Muscle of leg (tissue), 11 donors: ENCODE results near the gene MAPK7. TPM values are rescaled to one million over a fixed set of nuclear protein-coding genes. Genes with fewer than 3 reads are reported as not detected.
A peak's percentile ranks its signal among the peaks of the same experiment; 100 is the strongest.
"Not testable (repeated sequence)": the region's sequence is repeated elsewhere in the genome, so short reads cannot be mapped to it uniquely, and the experiment has no call there.

Experiments used
- DNase-seq: peaks from one replicate; pipeline ENCODE4 v3.0.0; 2013
- H3K27ac ChIP-seq: one replicate; pipeline ENCODE4 v1.5.1; 2013; ENCODE audit warnings: mild to moderate bottlenecking, low read length, control low read depth
- H3K27me3 ChIP-seq: one replicate; pipeline ENCODE4 v1.6.1; 2013; ENCODE audit warnings: low read length; ENCODE audit not compliant: control insufficient read depth, insufficient read depth
- H3K36me3 ChIP-seq: one replicate; pipeline ENCODE4 v1.6.1; 2013; ENCODE audit warnings: low read length; ENCODE audit not compliant: control insufficient read depth, insufficient read depth
- H3K4me1 ChIP-seq: one replicate; pipeline ENCODE4 v1.6.1; 2013; ENCODE audit warnings: low read length; ENCODE audit not compliant: control insufficient read depth, insufficient read depth
- H3K4me3 ChIP-seq: one replicate; pipeline ENCODE4 v1.5.1; 2013; ENCODE audit warnings: low read length, control low read depth
- H3K9me3 ChIP-seq: replicated peaks from 2 replicates; pipeline ENCODE4 v1.6.1; 2013; ENCODE audit warnings: low read depth, low read length; ENCODE audit not compliant: control insufficient read depth
- WGBS: methylation state at CpG from one replicate; pipeline ENCODE4 v1.1.5; 2013; ENCODE audit warnings: missing lambda C conversion rate; ENCODE audit not compliant: insufficient coverage; 5-methylcytosine and 5-hydroxymethylcytosine counted together
- polyA plus RNA-seq, 8 donors: library from polyadenylated mRNA; unstranded; fragments of 120-200 nt; gene quantifications; one replicate each; pipeline versions ENCODE4 v1.2.1 to v1.2.3, GENCODE V29; 2013; ENCODE audit warnings: inconsistent platforms in 1 of 8, low replicate concordance in 1 of 8; ENCODE audit not compliant: insufficient read length in 8 of 8, insufficient read depth in 1 of 8
- total RNA-seq: library from RNA; stranded (reverse); fragments of 120-200 nt; gene quantifications from one replicate; pipeline ENCODE4 v1.2.4, GENCODE V29; 2013

The MAPK7 gene
- total and polyA plus RNA-seq, 9 donors, result 8.4 to 28.4 (median 25.1) TPM

GRCh38 chr17:19348806-19349205 lies 29.5 kb upstream of the MAPK7 start:
- no peaks in the 10 kb centered on the region for H3K27me3 ChIP-seq
- H3K27ac ChIP-seq, result no peak overlapping the region
- DNase-seq, result no peak
- peaks cover 22% of the 10 kb centered on the region for H3K4me1 ChIP-seq
- H3K4me3 ChIP-seq, result no peak overlapping the region
- H3K36me3 ChIP-seq, result peaks cover 3% of the 10 kb centered on the region
- no peaks in the 10 kb centered on the region for H3K9me3 ChIP-seq
- 97% methylated on average over 7 of the region's 9 CpGs for WGBS

- H3K27ac ChIP-seq, DNase-seq, H3K9me3 ChIP-seq, H3K4me1 ChIP-seq, H3K4me3 ChIP-seq, H3K27me3 ChIP-seq: not testable (repeated sequence)
- 95% methylated on average over 10 of the region's 11 CpGs for WGBS
- peaks cover 14% of the 10 kb centered on the region for H3K36me3 ChIP-seq
Measured at GRCh38 chr17:19353401-19353800, 24.9 kb upstream of the MAPK7 start.

GRCh38 chr17:19354748-19355147 lies 23.6 kb upstream of the MAPK7 start:
- Histone ChIP-seq H3K9me3 (no peaks in the 10 kb centered on the region), H3K27ac (no peak overlapping the region), H3K4me1 (no peaks in the 10 kb centered on the region), H3K4me3 (no peak overlapping the region), H3K36me3 (peaks cover 14% of the 10 kb centered on the region), H3K27me3 (no peaks in the 10 kb centered on the region)
- 96% methylated on average over 3 of the region's 6 CpGs for WGBS
- no peak for DNase-seq

- Histone ChIP-seq H3K4me3 (no peak overlapping the region), H3K9me3 (no peaks in the 10 kb centered on the region), H3K27me3 (peaks cover 3% of the 10 kb centered on the region), H3K4me1 (peaks cover 6% of the 10 kb centered on the region), H3K36me3 (peaks cover 14% of the 10 kb centered on the region), H3K27ac (no peak overlapping the region)
- no peak for DNase-seq
- WGBS, result 85% methylated on average over 7 of the region's 7 CpGs
Measured at GRCh38 chr17:19357351-19357750, 20.9 kb upstream of the MAPK7 start.

- H3K4me1 ChIP-seq, result peaks cover 6% of the 10 kb centered on the region
- DNase-seq, result no peak
- H3K27ac ChIP-seq, result no peak overlapping the region
- 73% methylated on average over 5 of the region's 7 CpGs for WGBS
- H3K4me3 ChIP-seq, result no peak overlapping the region
- H3K36me3 ChIP-seq, result peaks cover 14% of the 10 kb centered on the region
- peaks cover 3% of the 10 kb centered on the region for H3K27me3 ChIP-seq
- no peaks in the 10 kb centered on the region for H3K9me3 ChIP-seq
Measured at GRCh38 chr17:19357761-19358160, 20.5 kb upstream of the MAPK7 start.

- Histone ChIP-seq H3K36me3 (peaks cover 14% of the 10 kb centered on the region), H3K9me3 (no peaks in the 10 kb centered on the region), H3K27me3 (peaks cover 3% of the 10 kb centered on the region), H3K27ac (no peak overlapping the region), H3K4me1 (peaks cover 19% of the 10 kb centered on the region), H3K4me3 (no peak overlapping the region)
- 84% methylated on average over 5 of the region's 7 CpGs for WGBS
- peak; percentile 1 for DNase-seq
Measured at GRCh38 chr17:19359151-19359550, 19.1 kb upstream of the MAPK7 start.

- H3K4me3 ChIP-seq, result no peak overlapping the region
- peaks cover 3% of the 10 kb centered on the region for H3K27me3 ChIP-seq
- 85% methylated on average over 4 of the region's 5 CpGs for WGBS
- peaks cover 26% of the 10 kb centered on the region for H3K4me1 ChIP-seq
- no peaks in the 10 kb centered on the region for H3K9me3 ChIP-seq
- no peak overlapping the region for H3K27ac ChIP-seq
- H3K36me3 ChIP-seq, result peaks cover 14% of the 10 kb centered on the region
- DNase-seq, result peak; percentile 4
Measured at GRCh38 chr17:19359856-19360255, 18.4 kb upstream of the MAPK7 start.

- WGBS, result 88% methylated on average over 3 of the region's 8 CpGs
- Histone ChIP-seq H3K36me3 (peaks cover 14% of the 10 kb centered on the region), H3K9me3 (no peaks in the 10 kb centered on the region), H3K27ac (no peak overlapping the region), H3K4me1 (peaks cover 34% of the 10 kb centered on the region), H3K4me3 (no peak overlapping the region), H3K27me3 (peaks cover 3% of the 10 kb centered on the region)
- DNase-seq, result no peak
Measured at GRCh38 chr17:19360772-19361171, 17.5 kb upstream of the MAPK7 start.

GRCh38 chr17:19361326-19361725 lies 17.0 kb upstream of the MAPK7 start:
- WGBS, result 50% methylated on average over 2 of the region's 6 CpGs

GRCh38 chr17:19361944-19362276 lies 16.4 kb upstream of the MAPK7 start:
- no peak for DNase-seq
- Histone ChIP-seq H3K36me3 (peaks cover 8% of the 10 kb centered on the region), H3K4me3 (peak overlapping the region; percentile 82), H3K4me1 (peaks cover 34% of the 10 kb centered on the region), H3K9me3 (no peaks in the 10 kb centered on the region), H3K27ac (no peak overlapping the region), H3K27me3 (peaks cover 3% of the 10 kb centered on the region)
- 15% methylated on average over 15 of the region's 16 CpGs for WGBS

More at GRCh38 chr17:19361326-19361725, 17.0 kb upstream of the MAPK7 start:
- H3K36me3 ChIP-seq, result peaks cover 14% of the 10 kb centered on the region
- no peak overlapping the region for H3K4me3 ChIP-seq
- H3K9me3 ChIP-seq, result no peaks in the 10 kb centered on the region
- H3K27me3 ChIP-seq, result peaks cover 3% of the 10 kb centered on the region
- DNase-seq, result no peak
- H3K4me1 ChIP-seq, result peaks cover 34% of the 10 kb centered on the region
- H3K27ac ChIP-seq, result no peak overlapping the region
